Upper lobe of right lung (tissue), 1 donor: ENCODE results near the gene ADAMTS2. TPM values are rescaled to one million over a fixed set of nuclear protein-coding genes. Genes with fewer than 3 reads are reported as not detected.

Experiments used
- ATAC-seq: fragments of 200-7000 bp; cut with Tn5 transposase; one replicate; pipeline ENCODE4 v1.9.1; 2020; ENCODE audit warnings: mild to moderate bottlenecking, moderate library complexity
- DNase-seq: peaks from one replicate; pipeline ENCODE4 v3.0.0-alpha.2; 2020
- H3K27ac ChIP-seq: fragments of 200-600 bp; one replicate; pipeline ENCODE4 v1.8.0; 2022
- H3K27me3 ChIP-seq: fragments of 200-600 bp; one replicate; pipeline ENCODE4 v1.8.0; 2022; ENCODE audit warnings: mild to moderate bottlenecking
- H3K36me3 ChIP-seq: fragments of 200-600 bp; one replicate; pipeline ENCODE4 v1.8.0; 2022
- H3K4me1 ChIP-seq: fragments of 200-600 bp; one replicate; pipeline ENCODE4 v1.8.0; 2022
- H3K4me3 ChIP-seq: fragments of 200-600 bp; one replicate; pipeline ENCODE4 v1.8.0; 2022; ENCODE audit warnings: mild to moderate bottlenecking
- H3K9me3 ChIP-seq: fragments of 200-600 bp; one replicate; pipeline ENCODE4 v1.8.0; 2022
- intact Hi-C: fragments of 100-400 bp; cut with DNase I; formaldehyde crosslinking; loops from one replicate; pipeline ENCODE4 v1.11.0; 2022
- total RNA-seq: library from RNA; stranded (reverse); fragmentation: NEBNext Ultra II Directional; extraction: Animal tissue kit (Norgen Biotek cat#: 25700); gene quantifications from one replicate; pipeline ENCODE4 v1.2.1, GENCODE V29; 2021
- TF ChIP-seq, protein P1 (sequence below): fragments of 200-600 bp; IDR thresholded peaks from one replicate; pipeline ENCODE4 v1.8.0; 2022; ENCODE audit warnings: antibody characterized with exemption
- donor health status: DM: no; HTN: yes; CAD: no; lungs with severe emphysema.

ADAMTS2 gene
- total RNA-seq, 1 donor from 2014 or later, result 16.4 TPM

DNA sequence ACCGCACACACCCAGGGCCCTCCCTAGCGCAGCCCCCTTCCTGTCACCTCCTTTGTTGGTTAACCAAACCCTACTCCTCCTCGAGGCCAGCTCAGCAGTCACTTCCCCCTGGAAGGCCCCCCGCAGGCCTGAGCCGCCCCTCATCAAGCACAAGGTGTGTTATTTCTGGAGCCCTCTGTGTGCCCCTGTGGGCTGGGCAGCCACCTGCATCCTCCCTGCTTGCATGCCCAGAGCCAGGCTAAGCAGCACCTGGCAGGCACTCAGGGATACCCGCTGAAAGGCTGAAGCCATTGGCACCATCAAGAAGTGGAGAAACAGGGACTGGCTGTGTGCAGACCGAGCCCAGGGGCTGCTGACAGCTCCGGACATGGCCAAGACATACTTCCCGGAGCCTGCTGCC, 163.3 kb downstream of the ADAMTS2 start:
- DNase-seq (no peak), ATAC-seq (no peak)
- Histone ChIP-seq H3K9me3 (no peaks in the 10 kb centered on the region), H3K36me3 (no peaks in the 10 kb centered on the region), H3K4me1 (no peaks in the 10 kb centered on the region), H3K27me3 (no peaks in the 10 kb centered on the region), H3K27ac (no peak overlapping the region), H3K4me3 (no peak overlapping the region)
- TF ChIP-seq, protein P1, sequence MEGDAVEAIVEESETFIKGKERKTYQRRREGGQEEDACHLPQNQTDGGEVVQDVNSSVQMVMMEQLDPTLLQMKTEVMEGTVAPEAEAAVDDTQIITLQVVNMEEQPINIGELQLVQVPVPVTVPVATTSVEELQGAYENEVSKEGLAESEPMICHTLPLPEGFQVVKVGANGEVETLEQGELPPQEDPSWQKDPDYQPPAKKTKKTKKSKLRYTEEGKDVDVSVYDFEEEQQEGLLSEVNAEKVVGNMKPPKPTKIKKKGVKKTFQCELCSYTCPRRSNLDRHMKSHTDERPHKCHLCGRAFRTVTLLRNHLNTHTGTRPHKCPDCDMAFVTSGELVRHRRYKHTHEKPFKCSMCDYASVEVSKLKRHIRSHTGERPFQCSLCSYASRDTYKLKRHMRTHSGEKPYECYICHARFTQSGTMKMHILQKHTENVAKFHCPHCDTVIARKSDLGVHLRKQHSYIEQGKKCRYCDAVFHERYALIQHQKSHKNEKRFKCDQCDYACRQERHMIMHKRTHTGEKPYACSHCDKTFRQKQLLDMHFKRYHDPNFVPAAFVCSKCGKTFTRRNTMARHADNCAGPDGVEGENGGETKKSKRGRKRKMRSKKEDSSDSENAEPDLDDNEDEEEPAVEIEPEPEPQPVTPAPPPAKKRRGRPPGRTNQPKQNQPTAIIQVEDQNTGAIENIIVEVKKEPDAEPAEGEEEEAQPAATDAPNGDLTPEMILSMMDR, result no peak
- intact Hi-C loops, result no loop called here

- no peaks in the 10 kb centered on the region for H3K9me3 ChIP-seq
- no peaks in the 10 kb centered on the region for H3K27me3 ChIP-seq
- H3K4me3 ChIP-seq, result no peak overlapping the region
- intact Hi-C loops, result no loop called here
- TF ChIP-seq, protein P1, result no peak
- H3K36me3 ChIP-seq, result no peaks in the 10 kb centered on the region
- no peak for ATAC-seq
- no peak for DNase-seq
- H3K4me1 ChIP-seq, result no peaks in the 10 kb centered on the region
- H3K27ac ChIP-seq, result no peak overlapping the region
Observed at GRCh38 chr5:179180921-179181645, 164.2 kb downstream of the ADAMTS2 start.

DNA sequence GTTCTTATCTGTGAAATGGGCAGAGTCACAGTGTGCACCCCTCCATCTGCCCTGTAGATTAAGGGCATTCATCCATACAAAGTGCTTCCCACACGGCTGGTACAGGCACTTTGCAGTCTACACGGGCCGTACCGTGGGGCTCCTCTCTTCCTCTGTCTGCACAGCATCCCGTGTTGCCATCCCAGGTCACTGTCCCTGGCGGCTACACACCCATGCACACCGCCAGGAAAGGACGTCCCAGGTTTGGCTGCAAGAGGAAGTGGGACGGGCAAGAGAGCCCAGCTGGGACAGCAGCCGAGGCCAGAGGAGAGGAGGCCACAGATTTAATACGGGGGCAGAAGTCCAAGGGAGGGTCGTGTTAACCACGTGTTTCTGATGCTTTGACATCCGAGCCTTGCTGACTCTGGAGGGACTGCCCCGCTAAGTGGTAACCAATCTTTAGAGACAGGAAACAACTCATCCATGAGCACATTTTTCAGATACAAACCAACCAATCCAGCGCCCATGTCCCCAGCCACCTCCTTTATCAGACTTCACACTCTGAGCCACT, 165.1 kb downstream of the ADAMTS2 start:
- Histone ChIP-seq H3K9me3 (no peaks in the 10 kb centered on the region), H3K36me3 (no peaks in the 10 kb centered on the region), H3K4me3 (no peak overlapping the region), H3K27me3 (no peaks in the 10 kb centered on the region), H3K4me1 (no peaks in the 10 kb centered on the region), H3K27ac (no peak overlapping the region)
- DNase-seq (no peak), ATAC-seq (no peak)
- intact Hi-C loops, result no loop called here
- TF ChIP-seq, protein P1, result no peak

GRCh38 chr5:179177711-179178575, 167.3 kb downstream of the ADAMTS2 start:
- intact Hi-C loops, result no loop called here
- DNase-seq, result no peak

GRCh38 chr5:179176571-179177230, 168.6 kb downstream of the ADAMTS2 start:
- no peak for ATAC-seq
- H3K27me3 ChIP-seq, result no peaks in the 10 kb centered on the region
- no peak for DNase-seq
- H3K27ac ChIP-seq, result no peak overlapping the region
- H3K36me3 ChIP-seq, result no peaks in the 10 kb centered on the region
- TF ChIP-seq, protein P1, result no peak
- no peak overlapping the region for H3K4me3 ChIP-seq
- H3K9me3 ChIP-seq, result no peaks in the 10 kb centered on the region
- no peaks in the 10 kb centered on the region for H3K4me1 ChIP-seq
- intact Hi-C loops, result no loop called here

More at GRCh38 chr5:179177711-179178575, 167.3 kb downstream of the ADAMTS2 start:
- H3K27ac ChIP-seq, result no peak overlapping the region
- H3K4me3 ChIP-seq, result no peak overlapping the region
- ATAC-seq, result no peak
- H3K27me3 ChIP-seq, result no peaks in the 10 kb centered on the region
- no peaks in the 10 kb centered on the region for H3K9me3 ChIP-seq
- no peaks in the 10 kb centered on the region for H3K4me1 ChIP-seq
- H3K36me3 ChIP-seq, result no peaks in the 10 kb centered on the region
- TF ChIP-seq, protein P1, result no peak
